Endodermal cell (in vitro differentiated cells): ENCODE measurements around the gene GTF2A1. TPM values are rescaled to one million over a fixed set of nuclear protein-coding genes. Genes with fewer than 3 reads are reported as not detected.
A peak's percentile ranks its signal among the peaks of the same experiment; 100 is the strongest.

Experiments
- DNase-seq: peaks from one replicate; pipeline ENCODE4 v3.0.0-alpha.2; 2017
- H3K27ac ChIP-seq: 2 replicates; pipeline ENCODE4 v1.5.1; 2013; ENCODE audit warnings: mild to moderate bottlenecking, low read depth, low read length, moderate library complexity
- H3K27me3 ChIP-seq: 2 replicates; pipeline ENCODE4 v1.6.1; 2013; ENCODE audit warnings: mild to moderate bottlenecking, low read length, moderate library complexity; ENCODE audit not compliant: insufficient read depth, control insufficient read depth, poor library complexity, severe bottlenecking
- H3K36me3 ChIP-seq: 2 replicates; pipeline ENCODE4 v1.7.0; 2013; ENCODE audit warnings: mild to moderate bottlenecking, low read length, moderate library complexity; ENCODE audit not compliant: control insufficient read depth, insufficient read depth
- H3K4me1 ChIP-seq: one replicate; pipeline ENCODE4 v1.7.0; 2013; ENCODE audit warnings: low read length; ENCODE audit not compliant: control insufficient read depth, insufficient read depth
- H3K4me3 ChIP-seq: 2 replicates; pipeline ENCODE4 v1.5.1; 2013; ENCODE audit warnings: mild to moderate bottlenecking, low read length, moderate library complexity
- H3K9ac ChIP-seq: 2 replicates; pipeline ENCODE4 v1.6.1; 2013; ENCODE audit warnings: mild to moderate bottlenecking, low read length, moderate library complexity; ENCODE audit not compliant: poor library complexity, severe bottlenecking; ENCODE audit errors: extremely low read depth
- H3K9me3 ChIP-seq: 2 replicates; pipeline ENCODE4 v1.6.1; 2013; ENCODE audit warnings: mild to moderate bottlenecking, low read length, moderate library complexity; ENCODE audit not compliant: control insufficient read depth
- H3K27ac Mint-ChIP-seq: 2 replicates; pipeline ENCODE4 v1.8.0; 2020; ENCODE audit warnings: mixed read lengths
- H3K27me3 Mint-ChIP-seq: 2 replicates; pipeline ENCODE4 v1.8.0; 2021; ENCODE audit warnings: mild to moderate bottlenecking, mixed read lengths; ENCODE audit not compliant: insufficient read depth
- H3K36me3 Mint-ChIP-seq: 2 replicates; pipeline ENCODE4 v1.8.0; 2020; ENCODE audit warnings: low read depth, mixed read lengths
- H3K4me1 Mint-ChIP-seq: 2 replicates; pipeline ENCODE4 v1.8.0; 2020; ENCODE audit warnings: mixed read lengths
- H3K4me3 Mint-ChIP-seq: 2 replicates; pipeline ENCODE4 v1.8.0; 2020; ENCODE audit warnings: mild to moderate bottlenecking, moderate library complexity, mixed read lengths
- H3K9me3 Mint-ChIP-seq: 2 replicates; pipeline ENCODE4 v1.8.0; 2020; ENCODE audit warnings: mild to moderate bottlenecking, mixed read lengths
- CTCF ChIP-seq: fragments of 200-600 bp; sonication (generic); conservative IDR thresholded peaks from 2 replicates; pipeline ENCODE4 v1.5.0; 2021; ENCODE audit warnings: antibody characterized with exemption, mild to moderate bottlenecking
- WGBS, 2 experiments: methylation state at CpG; one replicate each; pipeline versions ENCODE4 v1.1.5 to v1.1.7; 2013; ENCODE audit warnings: missing lambda C conversion rate in 2 of 2, mixed read lengths in 1 of 2; ENCODE audit not compliant: insufficient coverage in 1 of 2, insufficient read length in 1 of 2; 5-methylcytosine and 5-hydroxymethylcytosine counted together
- total RNA-seq, 2 donors: library from RNA; stranded (reverse); fragmentation: NEBNext Ultra II Directional in 1 of 2; extraction: Animal tissue kit (Norgen Biotek cat#: 25700) in 1 of 2; gene quantifications; 2 replicates in 1 of 2; 3 replicates in 1 of 2; pipeline ENCODE4 v1.2.1, GENCODE V29; 2021

The GTF2A1 gene
- total RNA-seq, 2 donors from 2014 or later, result 34.3 to 34.4 TPM

DNA sequence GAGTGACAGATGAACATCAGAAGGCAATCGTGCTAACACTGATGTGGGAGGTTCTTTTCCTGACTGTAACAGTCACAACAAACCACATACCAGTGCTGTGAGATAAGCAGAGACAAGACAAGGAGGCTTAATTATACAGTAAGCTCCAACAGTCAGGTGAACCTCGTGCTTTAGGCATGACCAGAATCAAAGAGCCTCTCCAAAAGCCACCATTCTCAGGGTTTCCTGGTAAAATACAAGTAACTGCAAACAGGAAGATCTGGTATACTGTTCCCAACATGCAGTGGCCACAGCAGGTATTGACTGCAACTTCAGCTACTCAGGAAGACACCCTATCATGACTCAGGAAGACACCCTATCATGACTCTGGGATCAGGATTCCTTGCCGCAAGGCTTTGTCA, 47.3 kb upstream of the GTF2A1 start:
- Histone ChIP-seq H3K36me3 (no peaks in the 10 kb centered on the region), H3K9ac (no peak overlapping the region), H3K27me3 (no peaks in the 10 kb centered on the region), H3K9me3 (no peaks in the 10 kb centered on the region), H3K4me1 (peaks cover 7% of the 10 kb centered on the region), H3K4me3 (no peak overlapping the region), H3K27ac (no peak overlapping the region)
- peak; percentile 36 for TF ChIP-seq CTCF
- WGBS, 2 experiments, result 76 to 93% methylated on average over 2 to 3 of the region's 3 CpGs
- Mint-ChIP-seq H3K4me1 (peaks cover 15% of the 10 kb centered on the region), H3K9me3 (no peaks in the 10 kb centered on the region), H3K27me3 (no peaks in the 10 kb centered on the region), H3K4me3 (no peak overlapping the region), H3K36me3 (peaks cover 23% of the 10 kb centered on the region), H3K27ac (peak overlapping the region; percentile 59)
- peak; percentile 65 for DNase-seq

DNA sequence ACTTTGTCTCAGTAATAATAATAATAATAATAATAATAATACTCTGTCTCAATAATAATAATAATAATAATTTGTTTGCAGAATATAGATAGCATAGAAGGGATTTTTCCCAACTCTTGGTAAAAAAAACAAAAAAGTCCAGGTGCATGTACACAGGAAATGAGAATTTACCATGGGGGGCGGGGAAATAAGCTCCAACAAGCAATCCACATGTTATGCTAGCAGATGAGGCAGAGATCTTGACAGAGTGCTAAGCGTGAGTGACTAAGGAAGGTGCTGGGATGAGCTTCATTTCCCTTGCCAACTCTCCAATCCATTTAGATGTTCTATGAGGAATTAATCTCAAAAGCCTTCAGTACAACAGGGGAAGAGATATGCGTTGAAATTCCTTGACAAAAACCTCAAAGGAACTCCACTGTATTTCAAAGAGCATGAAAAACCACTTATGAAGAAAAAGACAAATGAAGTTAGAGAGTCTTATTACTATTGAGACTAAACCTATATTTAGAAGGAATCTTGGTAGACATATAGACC, 44.9 kb upstream of the GTF2A1 start:
- Mint-ChIP-seq H3K27me3 (no peaks in the 10 kb centered on the region), H3K36me3 (peaks cover 42% of the 10 kb centered on the region), H3K9me3 (no peaks in the 10 kb centered on the region), H3K4me3 (no peak overlapping the region), H3K4me1 (peaks cover 22% of the 10 kb centered on the region), H3K27ac (no peak overlapping the region)
- H3K9me3 ChIP-seq, result no peaks in the 10 kb centered on the region
- DNase-seq, result no peak
- WGBS, 2 experiments, result 93 to 94% methylated on average over 2 to 3 of the region's 3 CpGs
- no peak overlapping the region for H3K27ac ChIP-seq
- TF ChIP-seq CTCF, result no peak
- no peak overlapping the region for H3K9ac ChIP-seq
- H3K4me1 ChIP-seq, result peaks cover 7% of the 10 kb centered on the region
- H3K36me3 ChIP-seq, result no peaks in the 10 kb centered on the region
- H3K4me3 ChIP-seq, result no peak overlapping the region
- H3K27me3 ChIP-seq, result no peaks in the 10 kb centered on the region

- Mint-ChIP-seq H3K36me3 (peaks cover 48% of the 10 kb centered on the region), H3K9me3 (no peaks in the 10 kb centered on the region), H3K4me1 (peaks cover 22% of the 10 kb centered on the region), H3K4me3 (no peak overlapping the region), H3K27me3 (no peaks in the 10 kb centered on the region), H3K27ac (no peak overlapping the region)
- no peak for TF ChIP-seq CTCF
- no peak for DNase-seq
- no peaks in the 10 kb centered on the region for H3K27me3 ChIP-seq
- no CpG with 5 or more reads among the region's 1 CpG for WGBS, 2 experiments
- no peak overlapping the region for H3K9ac ChIP-seq
- no peak overlapping the region for H3K4me3 ChIP-seq
- peaks cover 7% of the 10 kb centered on the region for H3K4me1 ChIP-seq
- H3K9me3 ChIP-seq, result no peaks in the 10 kb centered on the region
- H3K27ac ChIP-seq, result no peak overlapping the region
- H3K36me3 ChIP-seq, result peaks cover 1% of the 10 kb centered on the region
Measured at GRCh38 chr14:81264671-81265070, 43.9 kb upstream of the GTF2A1 start.
